Prostate gland (tissue), 2 donors: ENCODE measurements around the gene PPP1R13B. TPM values are rescaled to one million over a fixed set of nuclear protein-coding genes. Genes with fewer than 3 reads are reported as not detected.

ENCODE experiments used
- DNase-seq: peaks from one replicate; pipeline ENCODE4 v3.0.0-alpha.2; 2019; ENCODE audit warnings: low spot score
- H3K27ac ChIP-seq, 2 donors: fragments of 200-600 bp; sonication (generic); 2 replicates each; pipeline ENCODE4 v1.5.1; 2017 to 2019
- H3K27me3 ChIP-seq: fragments of 200-600 bp; sonication (generic); replicated peaks from 2 replicates; pipeline ENCODE4 v1.5.1; 2019; ENCODE audit not compliant: insufficient read depth
- H3K36me3 ChIP-seq, 2 donors: fragments of 200-600 bp; sonication (generic); 1 replicate in 1 of 2; 2 replicates in 1 of 2; pipeline versions ENCODE4 v1.5.1 to v1.8.1; 2017 to 2019
- H3K4me1 ChIP-seq: fragments of 200-600 bp; sonication (generic); replicated peaks from 2 replicates; pipeline ENCODE4 v1.5.1; 2019
- H3K4me3 ChIP-seq, 2 donors: fragments of 200-600 bp; sonication (generic); 2 replicates each; pipeline ENCODE4 v1.5.1; 2017 to 2019
- H3K9me3 ChIP-seq: fragments of 200-600 bp; sonication (generic); 2 replicates; pipeline ENCODE4 v1.5.1; 2017
- CTCF ChIP-seq, 4 experiments: fragments of 200-600 bp in 2 of 4; fragments of 450-650 bp in 2 of 4; sonication (generic) in 2 of 4; IDR thresholded peaks; 1 replicate in 3 of 4; 2 replicates in 1 of 4; pipeline ENCODE4 v1.5.1; 2016 to 2019; ENCODE audit warnings: antibody characterized with exemption in 4 of 4, mild to moderate bottlenecking in 2 of 4, moderate library complexity in 2 of 4
- POLR2A ChIP-seq: fragments of 450-650 bp; IDR thresholded peaks from one replicate; pipeline ENCODE4 v1.6.1; 2016; ENCODE audit warnings: antibody characterized with exemption, mild to moderate bottlenecking
- POLR2AphosphoS5 ChIP-seq: sonication (generic); formaldehyde crosslinking; IDR thresholded peaks from one replicate; pipeline ENCODE4 v1.6.1; 2017; ENCODE audit warnings: antibody characterized with exemption
- WGBS: methylation state at CpG from one replicate; pipeline ENCODE4 v1.1.5; 2018; 5-methylcytosine and 5-hydroxymethylcytosine counted together
- intact Hi-C: fragments of 100-400 bp; cut with DNase I; formaldehyde crosslinking; loops from one replicate; pipeline ENCODE4 v1.14.2; 2022
- total RNA-seq, 2 donors: library from RNA; depleted of rRNA; stranded (reverse); fragments of >200 nt; gene quantifications; one replicate each; pipeline ENCODE4 v1.1.0, GENCODE V29; 2016

PPP1R13B gene
- total RNA-seq, 2 donors from 2014 or later, result 48.2 to 64.6 TPM

GRCh38 chr14:103878180-103878579 lies 30.8 kb upstream of the PPP1R13B start:
- Histone ChIP-seq H3K9me3 (no peaks in the 10 kb centered on the region), H3K4me3 (no peak overlapping the region), H3K27ac (peak overlapping the region in 1 of 2 donors; percentile 88), H3K36me3 (no peaks in the 10 kb centered on the region), H3K4me1 (peaks cover 28% of the 10 kb centered on the region), H3K27me3 (no peaks in the 10 kb centered on the region)
- no peak for DNase-seq
- 81% methylated on average over 11 of the region's 11 CpGs for WGBS
- intact Hi-C loops, result no loop called here
- TF ChIP-seq CTCF (IDR thresholded peaks at IDR 0.05) (no peak), POLR2A (no peak), POLR2AphosphoS5 (no peak)

- TF ChIP-seq POLR2AphosphoS5 (no peak), CTCF (IDR thresholded peaks at IDR 0.05) (no peak), POLR2A (no peak)
- WGBS, result 92% methylated on average over 5 of the region's 5 CpGs
- Histone ChIP-seq H3K27ac (no peak overlapping the region), H3K27me3 (no peaks in the 10 kb centered on the region), H3K4me3 (no peak overlapping the region), H3K9me3 (no peaks in the 10 kb centered on the region), H3K4me1 (peaks cover 18% of the 10 kb centered on the region), H3K36me3 (no peaks in the 10 kb centered on the region)
- DNase-seq, result no peak
- intact Hi-C loops, result no loop called here
Measured at GRCh38 chr14:103875010-103875409, 27.6 kb upstream of the PPP1R13B start.

- TF ChIP-seq POLR2A, result no peak
- no peak for TF ChIP-seq CTCF (IDR thresholded peaks at IDR 0.05)
- TF ChIP-seq POLR2AphosphoS5, result no peak
- no peaks in the 10 kb centered on the region for H3K27me3 ChIP-seq
- intact Hi-C loops, result no loop called here
Measured at GRCh38 chr14:103872481-103873113, 25.2 kb upstream of the PPP1R13B start.

GRCh38 chr14:103871596-103872480 lies 24.5 kb upstream of the PPP1R13B start:
- intact Hi-C loops, result no loop called here
- Histone ChIP-seq H3K27ac (peak overlapping the region; percentile 71 to 78), H3K4me1 (peaks cover 7% of the 10 kb centered on the region), H3K4me3 (peak overlapping the region; percentile 22 to 26), H3K9me3 (no peaks in the 10 kb centered on the region), H3K27me3 (no peaks in the 10 kb centered on the region), H3K36me3 (no peaks in the 10 kb centered on the region)
- WGBS, result 15% methylated on average over 42 of the region's 53 CpGs
- DNase-seq, result peak; percentile 82
- TF ChIP-seq POLR2A (peak; percentile 74), POLR2AphosphoS5 (peak; percentile 79), CTCF (IDR thresholded peaks at IDR 0.05) (no peak)

More at GRCh38 chr14:103872481-103873113, 25.2 kb upstream of the PPP1R13B start:
- 44% methylated on average over 12 of the region's 12 CpGs for WGBS
- Histone ChIP-seq H3K27ac (peak overlapping the region; percentile 71 to 78), H3K36me3 (no peaks in the 10 kb centered on the region), H3K9me3 (no peaks in the 10 kb centered on the region), H3K4me3 (peak overlapping the region; percentile 22 to 26), H3K4me1 (peaks cover 7% of the 10 kb centered on the region)
- DNase-seq, result no peak
